Measurements from ENCODE around the gene SLC51B.

SLC51B gene

GRCh38 chr15:65056868-65057548 is 11.8 kb downstream of the SLC51B start:
- no peak overlapping the region for H3K27ac ChIP-seq (ENCODE audit: low read depth, low read length)
- H3F3A ChIP-seq (ENCODE audit: control insufficient read depth, insufficient read depth): no peaks in the 10 kb centered on the region
- no peak overlapping the region for H3K4me2 ChIP-seq (ENCODE audit: low read length)
- no peaks in the 10 kb centered on the region for H3K9me2 ChIP-seq (replicated peaks; ENCODE audit: control insufficient read depth, low read length)
- H3K4me1 ChIP-seq (ENCODE audit: control insufficient read depth, low read length): no peaks in the 10 kb centered on the region
- TF ChIP-seq EZH2phosphoT487 (IDR thresholded peaks at IDR 0.05; ENCODE audit: borderline replicate concordance, low read length): no peak
- TF ChIP-seq CTCF (IDR thresholded peaks at IDR 0.05; ENCODE audit: low read depth, low read length, poor library complexity, severe bottlenecking): no peak
- no peaks in the 10 kb centered on the region; the same call in 1 of the 2 replicates for H3K27me3 ChIP-seq (ENCODE audit: control insufficient read depth, low read length)
- H3K4me3 ChIP-seq (ENCODE audit: low read length): no peak overlapping the region
- H3K36me3 ChIP-seq (ENCODE audit: control insufficient read depth, low read length): no peaks in the 10 kb centered on the region
- H3K79me2 ChIP-seq (ENCODE audit: control insufficient read depth, low read length): no peaks in the 10 kb centered on the region
- H4K20me1 ChIP-seq (ENCODE audit: control insufficient read depth, insufficient read depth, low read depth, low read length): no peaks in the 10 kb centered on the region
- H3K9me3 ChIP-seq (ENCODE audit: control insufficient read depth, insufficient read depth, low read length): no peaks in the 10 kb centered on the region

DNA sequence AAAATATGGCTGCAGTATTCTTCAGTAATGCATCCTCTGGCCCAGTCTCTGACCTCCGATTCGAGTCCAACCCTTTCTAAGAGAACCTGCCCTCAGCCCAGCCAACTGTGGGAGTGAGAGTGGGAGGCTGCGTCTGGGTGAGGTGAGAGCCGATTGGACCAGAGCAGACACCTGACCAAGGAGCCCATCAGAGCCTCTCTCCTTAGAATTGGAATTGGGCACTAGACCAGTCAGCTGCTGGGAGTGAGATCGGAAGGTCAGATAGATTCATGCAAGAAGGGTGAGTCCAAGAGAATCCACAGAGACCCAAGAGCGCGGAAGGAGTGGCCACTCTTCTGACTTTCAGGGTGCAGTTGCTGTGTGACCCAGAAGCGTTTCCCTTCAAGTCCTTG is 12.4 kb downstream of the SLC51B start:
- Histone ChIP-seq H3K4me3 (ENCODE audit: low read length) (no peak overlapping the region), H3K4me1 (ENCODE audit: control insufficient read depth, low read length) (no peaks in the 10 kb centered on the region), H3K36me3 (ENCODE audit: control insufficient read depth, low read length) (no peaks in the 10 kb centered on the region), H3K9me3 (ENCODE audit: control insufficient read depth, insufficient read depth, low read length) (no peaks in the 10 kb centered on the region), H3K79me2 (ENCODE audit: control insufficient read depth, low read length) (no peaks in the 10 kb centered on the region), H3K27me3 (ENCODE audit: control insufficient read depth, low read length) (no peaks in the 10 kb centered on the region; the same call in 1 of the 2 replicates), H4K20me1 (ENCODE audit: control insufficient read depth, insufficient read depth, low read depth, low read length) (no peaks in the 10 kb centered on the region), H3K9me2 (replicated peaks; ENCODE audit: control insufficient read depth, low read length) (no peaks in the 10 kb centered on the region), H3K27ac (ENCODE audit: low read depth, low read length) (no peak overlapping the region), H3F3A (ENCODE audit: control insufficient read depth, insufficient read depth) (no peaks in the 10 kb centered on the region), H3K4me2 (ENCODE audit: low read length) (no peak overlapping the region)
- TF ChIP-seq EZH2phosphoT487 (IDR thresholded peaks at IDR 0.05; ENCODE audit: borderline replicate concordance, low read length) (no peak), CTCF (IDR thresholded peaks at IDR 0.05; ENCODE audit: low read depth, low read length, poor library complexity, severe bottlenecking) (no peak)

DNA sequence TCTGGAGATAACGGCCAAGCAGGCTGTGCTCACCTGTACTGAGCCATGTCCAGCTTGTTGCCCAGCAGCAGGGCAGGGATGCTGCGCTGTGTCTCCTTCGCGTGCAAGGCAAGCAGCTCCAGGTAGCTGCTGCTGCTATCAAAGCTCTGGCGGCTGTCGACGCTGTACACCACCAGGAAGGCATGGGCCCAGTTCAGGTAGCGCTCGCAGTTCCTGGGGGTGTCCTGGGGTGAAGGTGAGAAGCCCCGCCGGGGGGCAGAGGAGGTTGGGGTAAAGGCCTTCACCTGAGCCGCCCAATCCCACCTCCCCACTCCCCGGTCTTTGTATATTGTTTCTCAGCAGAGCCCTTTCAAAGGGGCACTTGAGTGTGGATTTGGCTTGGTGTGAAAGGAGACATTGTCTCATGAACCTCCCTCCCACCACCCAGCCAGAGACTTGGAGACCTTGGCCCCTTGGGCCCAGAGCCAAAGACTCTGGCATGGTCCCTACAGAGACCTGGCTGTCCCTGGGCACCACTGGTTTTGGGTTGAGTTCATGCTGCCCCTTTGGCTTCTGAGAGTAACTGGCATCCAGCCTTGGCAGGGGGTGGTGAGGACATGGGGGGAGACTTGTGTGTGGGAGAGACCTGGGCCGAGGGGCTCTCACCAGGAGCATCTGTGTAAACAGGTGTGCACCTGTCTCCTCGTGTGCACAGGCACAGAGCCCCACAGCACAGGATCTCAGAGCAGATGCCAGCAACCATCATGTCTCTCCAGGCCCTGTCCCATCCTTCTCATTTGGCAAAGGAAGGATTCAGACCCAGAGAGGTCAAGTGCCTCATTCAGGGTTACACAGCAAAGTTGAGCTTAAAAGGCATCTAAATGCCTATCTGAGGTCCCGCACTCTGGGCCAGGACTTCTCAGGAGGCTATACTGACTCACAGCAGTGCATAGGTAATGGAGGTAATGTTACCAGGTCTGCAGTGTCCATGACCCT is 13.5 kb downstream of the SLC51B start:
- H3K4me2 ChIP-seq (ENCODE audit: low read length): no peak overlapping the region
- no peaks in the 10 kb centered on the region for H3F3A ChIP-seq (ENCODE audit: control insufficient read depth, insufficient read depth)
- H3K4me1 ChIP-seq (ENCODE audit: control insufficient read depth, low read length): no peaks in the 10 kb centered on the region
- H3K9me3 ChIP-seq (ENCODE audit: control insufficient read depth, insufficient read depth, low read length): no peaks in the 10 kb centered on the region
- H3K27me3 ChIP-seq (ENCODE audit: control insufficient read depth, low read length): peaks cover 3% of the 10 kb centered on the region; the same call in 1 of the 2 replicates
- H3K79me2 ChIP-seq (ENCODE audit: control insufficient read depth, low read length): no peaks in the 10 kb centered on the region
- H3K4me3 ChIP-seq (ENCODE audit: low read length): no peak overlapping the region
- no peaks in the 10 kb centered on the region for H3K9me2 ChIP-seq (replicated peaks; ENCODE audit: control insufficient read depth, low read length)
- no peaks in the 10 kb centered on the region for H4K20me1 ChIP-seq (ENCODE audit: control insufficient read depth, insufficient read depth, low read depth, low read length)
- TF ChIP-seq EZH2phosphoT487 (IDR thresholded peaks at IDR 0.05; ENCODE audit: borderline replicate concordance, low read length): no peak
- no peak for TF ChIP-seq CTCF (IDR thresholded peaks at IDR 0.05; ENCODE audit: low read depth, low read length, poor library complexity, severe bottlenecking)
- H3K27ac ChIP-seq (ENCODE audit: low read depth, low read length): no peak overlapping the region
- no peaks in the 10 kb centered on the region for H3K36me3 ChIP-seq (ENCODE audit: control insufficient read depth, low read length)
